ENCODE data around the gene SMOC1. TPM values are rescaled to one million over a fixed set of nuclear protein-coding genes. Genes with fewer than 3 reads are reported as not detected.

The SMOC1 gene
- total and polyA plus RNA-seq, 2 of the 8 experiments (the other 6 are each of a cell fraction or from before 2014, with no cell fraction given), result 1.6 to 2.4 TPM

DNA sequence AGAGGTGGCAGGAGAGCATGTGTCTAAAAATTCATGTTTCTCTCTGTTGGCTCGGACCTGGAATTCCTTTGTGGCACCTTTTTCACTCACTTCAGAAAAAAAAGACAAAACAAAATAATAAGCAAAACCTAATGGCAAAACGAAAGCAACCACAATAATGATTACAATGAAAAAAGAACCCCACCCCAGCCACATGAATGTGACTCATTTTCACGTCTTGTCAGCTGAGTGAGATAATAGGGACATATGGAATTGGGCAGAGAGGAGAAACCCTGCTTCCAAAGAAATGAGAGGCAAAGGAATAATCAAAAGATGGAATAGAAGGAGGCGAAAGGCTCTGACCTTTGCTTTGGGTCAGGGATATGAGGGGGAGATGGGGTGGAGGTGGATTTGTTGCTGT lies 166.1 kb downstream of the SMOC1 start (continued):
- TF ChIP-seq, protein P1, sequence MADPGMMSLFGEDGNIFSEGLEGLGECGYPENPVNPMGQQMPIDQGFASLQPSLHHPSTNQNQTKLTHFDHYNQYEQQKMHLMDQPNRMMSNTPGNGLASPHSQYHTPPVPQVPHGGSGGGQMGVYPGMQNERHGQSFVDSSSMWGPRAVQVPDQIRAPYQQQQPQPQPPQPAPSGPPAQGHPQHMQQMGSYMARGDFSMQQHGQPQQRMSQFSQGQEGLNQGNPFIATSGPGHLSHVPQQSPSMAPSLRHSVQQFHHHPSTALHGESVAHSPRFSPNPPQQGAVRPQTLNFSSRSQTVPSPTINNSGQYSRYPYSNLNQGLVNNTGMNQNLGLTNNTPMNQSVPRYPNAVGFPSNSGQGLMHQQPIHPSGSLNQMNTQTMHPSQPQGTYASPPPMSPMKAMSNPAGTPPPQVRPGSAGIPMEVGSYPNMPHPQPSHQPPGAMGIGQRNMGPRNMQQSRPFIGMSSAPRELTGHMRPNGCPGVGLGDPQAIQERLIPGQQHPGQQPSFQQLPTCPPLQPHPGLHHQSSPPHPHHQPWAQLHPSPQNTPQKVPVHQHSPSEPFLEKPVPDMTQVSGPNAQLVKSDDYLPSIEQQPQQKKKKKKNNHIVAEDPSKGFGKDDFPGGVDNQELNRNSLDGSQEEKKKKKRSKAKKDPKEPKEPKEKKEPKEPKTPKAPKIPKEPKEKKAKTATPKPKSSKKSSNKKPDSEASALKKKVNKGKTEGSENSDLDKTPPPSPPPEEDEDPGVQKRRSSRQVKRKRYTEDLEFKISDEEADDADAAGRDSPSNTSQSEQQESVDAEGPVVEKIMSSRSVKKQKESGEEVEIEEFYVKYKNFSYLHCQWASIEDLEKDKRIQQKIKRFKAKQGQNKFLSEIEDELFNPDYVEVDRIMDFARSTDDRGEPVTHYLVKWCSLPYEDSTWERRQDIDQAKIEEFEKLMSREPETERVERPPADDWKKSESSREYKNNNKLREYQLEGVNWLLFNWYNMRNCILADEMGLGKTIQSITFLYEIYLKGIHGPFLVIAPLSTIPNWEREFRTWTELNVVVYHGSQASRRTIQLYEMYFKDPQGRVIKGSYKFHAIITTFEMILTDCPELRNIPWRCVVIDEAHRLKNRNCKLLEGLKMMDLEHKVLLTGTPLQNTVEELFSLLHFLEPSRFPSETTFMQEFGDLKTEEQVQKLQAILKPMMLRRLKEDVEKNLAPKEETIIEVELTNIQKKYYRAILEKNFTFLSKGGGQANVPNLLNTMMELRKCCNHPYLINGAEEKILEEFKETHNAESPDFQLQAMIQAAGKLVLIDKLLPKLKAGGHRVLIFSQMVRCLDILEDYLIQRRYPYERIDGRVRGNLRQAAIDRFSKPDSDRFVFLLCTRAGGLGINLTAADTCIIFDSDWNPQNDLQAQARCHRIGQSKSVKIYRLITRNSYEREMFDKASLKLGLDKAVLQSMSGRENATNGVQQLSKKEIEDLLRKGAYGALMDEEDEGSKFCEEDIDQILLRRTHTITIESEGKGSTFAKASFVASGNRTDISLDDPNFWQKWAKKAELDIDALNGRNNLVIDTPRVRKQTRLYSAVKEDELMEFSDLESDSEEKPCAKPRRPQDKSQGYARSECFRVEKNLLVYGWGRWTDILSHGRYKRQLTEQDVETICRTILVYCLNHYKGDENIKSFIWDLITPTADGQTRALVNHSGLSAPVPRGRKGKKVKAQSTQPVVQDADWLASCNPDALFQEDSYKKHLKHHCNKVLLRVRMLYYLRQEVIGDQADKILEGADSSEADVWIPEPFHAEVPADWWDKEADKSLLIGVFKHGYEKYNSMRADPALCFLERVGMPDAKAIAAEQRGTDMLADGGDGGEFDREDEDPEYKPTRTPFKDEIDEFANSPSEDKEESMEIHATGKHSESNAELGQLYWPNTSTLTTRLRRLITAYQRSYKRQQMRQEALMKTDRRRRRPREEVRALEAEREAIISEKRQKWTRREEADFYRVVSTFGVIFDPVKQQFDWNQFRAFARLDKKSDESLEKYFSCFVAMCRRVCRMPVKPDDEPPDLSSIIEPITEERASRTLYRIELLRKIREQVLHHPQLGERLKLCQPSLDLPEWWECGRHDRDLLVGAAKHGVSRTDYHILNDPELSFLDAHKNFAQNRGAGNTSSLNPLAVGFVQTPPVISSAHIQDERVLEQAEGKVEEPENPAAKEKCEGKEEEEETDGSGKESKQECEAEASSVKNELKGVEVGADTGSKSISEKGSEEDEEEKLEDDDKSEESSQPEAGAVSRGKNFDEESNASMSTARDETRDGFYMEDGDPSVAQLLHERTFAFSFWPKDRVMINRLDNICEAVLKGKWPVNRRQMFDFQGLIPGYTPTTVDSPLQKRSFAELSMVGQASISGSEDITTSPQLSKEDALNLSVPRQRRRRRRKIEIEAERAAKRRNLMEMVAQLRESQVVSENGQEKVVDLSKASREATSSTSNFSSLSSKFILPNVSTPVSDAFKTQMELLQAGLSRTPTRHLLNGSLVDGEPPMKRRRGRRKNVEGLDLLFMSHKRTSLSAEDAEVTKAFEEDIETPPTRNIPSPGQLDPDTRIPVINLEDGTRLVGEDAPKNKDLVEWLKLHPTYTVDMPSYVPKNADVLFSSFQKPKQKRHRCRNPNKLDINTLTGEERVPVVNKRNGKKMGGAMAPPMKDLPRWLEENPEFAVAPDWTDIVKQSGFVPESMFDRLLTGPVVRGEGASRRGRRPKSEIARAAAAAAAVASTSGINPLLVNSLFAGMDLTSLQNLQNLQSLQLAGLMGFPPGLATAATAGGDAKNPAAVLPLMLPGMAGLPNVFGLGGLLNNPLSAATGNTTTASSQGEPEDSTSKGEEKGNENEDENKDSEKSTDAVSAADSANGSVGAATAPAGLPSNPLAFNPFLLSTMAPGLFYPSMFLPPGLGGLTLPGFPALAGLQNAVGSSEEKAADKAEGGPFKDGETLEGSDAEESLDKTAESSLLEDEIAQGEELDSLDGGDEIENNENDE (IDR thresholded peaks at IDR 0.05; ENCODE audit: insufficient replicate concordance, low read length), result no peak
- no peak for TF ChIP-seq KDM5A (IDR thresholded peaks at IDR 0.05; ENCODE audit: low read length)
- TF ChIP-seq, protein P2, sequence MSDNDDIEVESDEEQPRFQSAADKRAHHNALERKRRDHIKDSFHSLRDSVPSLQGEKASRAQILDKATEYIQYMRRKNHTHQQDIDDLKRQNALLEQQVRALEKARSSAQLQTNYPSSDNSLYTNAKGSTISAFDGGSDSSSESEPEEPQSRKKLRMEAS (IDR thresholded peaks at IDR 0.05), result no peak

All from H1 (cell line).